LoVo (cell line): Measurements from ENCODE around the gene SDHA.
"Not testable (repeated sequence)": the region's sequence is repeated elsewhere in the genome, so short reads cannot be mapped to it uniquely, and the experiment has no call there.

Experiments used
- DNase-seq: peaks from one replicate; pipeline ENCODE4 v3.0.0-alpha.2; 2016; ENCODE audit warnings: low spot score

Gene SDHA

DNA sequence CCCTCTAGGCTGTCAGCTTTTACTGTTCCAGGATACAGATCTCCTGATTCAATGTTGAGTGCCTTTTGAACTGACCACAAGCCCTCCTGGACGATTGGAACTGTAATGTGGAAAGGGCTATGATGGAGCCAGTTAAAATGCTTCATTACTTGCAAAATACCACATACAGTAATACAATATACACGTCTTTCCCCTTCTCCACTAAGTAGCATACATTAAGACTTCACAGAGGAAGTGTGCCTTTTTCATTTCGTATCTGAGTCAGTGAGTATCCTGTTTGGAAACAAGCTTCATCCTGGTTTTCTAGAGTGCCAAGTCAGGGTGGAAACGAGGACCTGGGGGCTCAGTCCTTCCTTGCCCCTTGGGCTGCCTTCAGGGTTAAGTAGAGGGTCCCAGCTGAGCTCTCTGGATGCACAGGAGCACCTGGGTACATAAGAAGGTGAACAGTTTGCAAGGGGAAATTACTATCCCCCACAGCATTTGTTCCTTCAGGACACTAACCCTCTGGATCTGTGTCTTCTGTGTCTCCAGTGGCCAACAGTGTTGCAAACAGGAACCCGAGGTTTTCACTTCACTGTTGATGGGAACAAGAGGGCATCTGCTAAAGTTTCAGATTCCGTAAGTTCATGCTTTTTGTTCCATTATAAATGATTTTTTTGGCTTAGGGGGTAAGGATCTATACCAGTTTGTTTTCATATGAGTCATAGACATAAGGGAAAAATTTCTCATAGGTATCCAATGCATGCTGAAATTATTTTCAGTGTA is 5.0 kb downstream of the SDHA start:
- not testable (repeated sequence) for DNase-seq

DNA sequence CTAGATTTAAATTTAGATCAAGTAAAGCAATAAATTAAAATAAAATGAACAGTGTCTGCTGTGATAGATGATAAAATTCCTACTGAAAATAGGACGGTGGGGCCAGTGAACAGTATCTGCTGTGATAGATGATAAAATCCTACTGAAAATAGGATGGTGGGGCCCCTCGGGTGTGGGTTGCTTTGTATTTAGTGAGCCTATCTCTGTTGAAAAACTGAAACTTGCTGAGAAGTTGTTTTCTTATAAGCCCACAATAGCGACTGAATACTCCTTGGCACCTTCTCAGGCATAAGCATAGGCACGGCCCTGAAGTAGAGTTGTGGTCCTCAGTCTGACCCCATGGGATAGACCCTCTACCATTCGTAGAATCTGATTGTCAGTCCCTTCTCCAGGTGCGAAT is 5.7 kb downstream of the SDHA start:
- DNase-seq: no peak

DNA sequence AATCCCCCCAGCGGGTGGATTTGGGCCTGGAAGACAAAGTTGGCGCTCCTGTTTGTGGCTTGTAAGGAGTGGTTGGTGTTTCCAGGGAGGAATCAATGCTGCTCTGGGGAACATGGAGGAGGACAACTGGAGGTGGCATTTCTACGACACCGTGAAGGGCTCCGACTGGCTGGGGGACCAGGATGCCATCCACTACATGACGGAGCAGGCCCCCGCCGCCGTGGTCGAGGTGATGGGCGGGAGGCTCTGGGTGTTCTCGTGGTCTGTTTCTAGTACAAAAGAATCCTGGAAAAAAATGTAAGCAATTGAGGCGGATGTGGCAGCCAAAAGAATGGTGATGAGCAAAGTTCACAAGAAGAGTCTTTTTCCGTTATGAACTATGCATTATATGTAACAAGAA is 7.2 kb downstream of the SDHA start:
- DNase-seq: no peak

DNA sequence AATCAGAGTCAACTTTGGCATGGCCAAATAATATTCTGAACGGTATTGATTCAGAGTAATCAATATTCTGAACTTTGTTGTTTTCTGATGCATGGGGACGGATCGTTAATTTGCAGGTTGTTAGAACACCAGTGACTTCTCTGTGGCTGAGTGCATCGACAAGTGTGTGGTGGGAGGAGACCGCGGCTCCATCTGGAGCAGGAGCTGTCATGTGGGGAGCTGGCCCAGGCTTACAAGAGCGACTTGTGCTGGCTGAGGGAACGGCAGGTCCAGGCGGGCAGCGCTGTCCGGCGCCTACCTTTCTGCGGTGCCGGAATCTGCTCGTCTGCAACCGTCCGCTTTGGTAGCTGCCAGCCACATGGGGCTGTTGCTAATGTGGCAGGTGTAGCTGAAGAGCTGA is 9.3 kb downstream of the SDHA start:
- DNase-seq: not testable (repeated sequence)

DNA sequence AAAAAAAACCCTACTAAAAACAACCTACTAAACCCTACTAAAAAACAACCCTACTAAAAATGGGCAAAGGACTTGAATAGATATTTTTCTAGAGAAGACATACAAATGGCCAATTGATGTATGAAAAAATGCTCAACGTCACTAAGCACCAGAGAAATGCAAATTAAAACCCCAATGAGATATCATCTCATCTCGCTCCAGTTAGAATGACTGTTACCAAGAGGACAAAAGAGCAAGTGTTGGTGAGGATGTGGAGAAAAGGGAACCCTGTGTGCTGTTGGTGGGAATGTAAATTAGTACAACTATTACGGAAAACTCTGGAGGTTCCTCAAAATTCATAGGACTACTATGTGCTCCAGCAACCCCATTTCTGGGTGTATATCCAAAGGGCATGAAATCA is 10.8 kb downstream of the SDHA start:
- DNase-seq: no peak

DNA sequence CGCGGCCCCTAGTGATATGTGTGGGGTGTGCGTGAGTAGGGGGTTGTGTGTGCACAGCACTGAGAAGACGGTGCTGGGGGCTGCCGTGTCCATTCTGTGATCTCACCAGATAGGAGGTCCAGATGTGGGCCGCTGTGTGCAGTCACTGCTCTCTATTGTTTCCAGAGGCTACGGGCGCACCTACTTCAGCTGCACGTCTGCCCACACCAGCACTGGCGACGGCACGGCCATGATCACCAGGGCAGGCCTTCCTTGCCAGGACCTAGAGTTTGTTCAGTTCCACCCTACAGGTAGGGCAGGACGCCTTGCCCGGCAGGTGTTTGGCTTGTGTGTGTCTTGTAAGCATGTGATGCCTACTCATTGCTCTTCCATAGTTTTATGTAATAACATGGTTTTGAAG is 12.6 kb downstream of the SDHA start:
- no peak for DNase-seq

DNA sequence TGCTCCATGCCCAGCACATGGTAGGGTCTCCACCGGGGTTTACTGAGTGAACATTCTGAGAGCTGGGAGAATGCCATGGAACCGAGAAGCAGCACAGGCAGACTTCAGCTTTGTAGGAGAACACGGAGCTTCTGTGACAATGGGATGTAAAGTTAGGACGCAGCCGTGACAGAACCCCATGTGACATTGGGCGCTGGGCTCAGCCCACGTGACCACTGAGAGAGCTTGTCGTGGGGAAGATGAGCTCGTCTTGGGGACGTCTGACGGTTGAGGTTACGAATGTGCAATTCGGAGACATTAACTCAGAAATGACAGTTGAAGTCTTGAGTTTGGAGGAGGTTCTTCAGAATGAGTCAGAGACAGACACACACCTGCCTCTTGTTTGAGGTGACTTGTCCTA is 13.5 kb downstream of the SDHA start:
- no peak for DNase-seq

DNA sequence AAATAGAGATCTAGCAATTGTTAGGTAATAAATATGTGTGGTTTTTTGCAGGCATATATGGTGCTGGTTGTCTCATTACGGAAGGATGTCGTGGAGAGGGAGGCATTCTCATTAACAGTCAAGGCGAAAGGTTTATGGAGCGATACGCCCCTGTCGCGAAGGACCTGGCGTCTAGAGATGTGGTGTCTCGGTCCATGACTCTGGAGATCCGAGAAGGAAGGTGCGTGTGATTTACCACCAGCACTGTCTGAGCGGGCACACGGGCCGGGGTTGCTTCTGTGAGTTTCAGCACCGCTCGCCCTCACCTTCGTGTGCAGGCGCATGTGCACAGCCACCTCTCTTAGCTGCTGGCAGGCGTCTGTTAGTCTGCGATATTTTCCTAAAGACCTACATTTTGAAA is 15.3 kb downstream of the SDHA start:
- DNase-seq: not testable (repeated sequence)

DNA sequence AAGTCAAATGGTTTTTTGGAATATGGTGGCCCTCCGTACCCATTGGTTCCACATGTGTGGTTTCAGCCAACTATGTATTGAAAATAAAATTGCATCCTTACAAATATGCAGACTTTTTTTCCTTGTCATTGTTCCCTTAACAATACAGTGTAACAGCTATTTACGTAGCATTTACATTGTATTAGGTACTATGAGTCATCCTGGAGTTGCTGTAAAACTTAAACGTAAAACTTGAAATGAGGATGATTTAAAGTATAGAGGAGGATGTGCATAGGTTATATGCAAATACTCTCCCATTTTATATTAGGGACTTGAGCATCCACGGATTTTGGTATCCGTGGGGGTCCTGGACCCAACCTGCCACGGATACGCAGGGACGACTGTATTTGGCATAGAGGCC is 16.3 kb downstream of the SDHA start:
- DNase-seq: no peak

DNA sequence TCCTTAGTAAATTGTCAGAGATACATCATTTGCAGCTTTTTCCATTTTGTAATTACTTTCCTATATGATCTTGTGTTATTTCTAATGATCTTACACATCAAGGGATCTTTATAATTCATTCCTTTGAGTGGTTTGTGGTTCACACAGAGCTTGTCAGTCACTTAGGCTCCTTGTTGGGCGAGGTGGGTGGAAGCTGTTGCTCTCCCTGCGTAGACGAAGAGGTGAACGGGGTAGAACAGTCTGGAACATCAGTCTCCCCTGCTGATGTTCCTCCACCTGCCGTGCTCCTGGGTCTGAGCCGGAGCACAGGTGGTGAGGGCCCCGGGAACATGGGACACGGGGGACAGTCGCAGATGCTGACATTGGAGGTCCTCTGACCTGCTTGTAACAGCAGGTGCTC is 17.4 kb downstream of the SDHA start:
- not testable (repeated sequence) for DNase-seq

DNA sequence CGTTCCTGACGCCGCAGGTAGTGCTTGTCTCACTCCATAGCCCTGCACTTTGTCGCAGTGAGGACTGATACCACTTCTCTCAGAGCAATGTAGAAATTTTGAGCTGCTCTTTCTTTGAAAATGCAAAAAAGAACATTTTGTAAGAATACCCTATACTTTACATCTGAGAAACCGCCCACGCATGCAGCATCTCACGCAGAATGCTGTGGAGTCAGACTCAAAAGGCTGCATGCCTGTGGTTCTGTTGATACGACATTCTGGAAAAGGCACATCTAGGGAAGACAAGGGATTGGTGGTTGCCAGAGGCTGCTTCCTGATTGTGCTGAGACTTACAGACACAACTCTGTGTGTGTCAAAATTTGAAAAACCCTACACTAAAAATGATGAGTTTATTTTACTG is 19.8 kb downstream of the SDHA start:
- DNase-seq: not testable (repeated sequence)

DNA sequence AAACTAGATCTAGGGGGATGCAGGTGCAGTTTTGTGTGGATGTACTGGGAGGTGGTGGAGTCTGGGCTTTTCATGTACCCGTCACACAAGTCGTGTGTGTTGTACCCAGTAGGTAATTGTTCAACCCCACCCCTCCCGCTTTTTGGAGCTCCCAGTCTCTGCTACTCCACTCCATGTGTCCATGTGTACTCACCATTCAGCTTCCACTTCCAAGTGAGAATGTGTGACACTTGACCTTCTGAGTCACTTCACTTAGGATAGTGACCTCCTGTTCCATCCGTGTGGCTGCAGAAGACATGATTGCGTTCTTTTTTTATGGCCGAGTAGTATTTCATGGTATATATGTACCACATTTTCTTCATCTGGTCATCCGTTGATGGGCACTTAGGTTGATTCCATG is 22.4 kb downstream of the SDHA start:
- DNase-seq: not testable (repeated sequence)

DNA sequence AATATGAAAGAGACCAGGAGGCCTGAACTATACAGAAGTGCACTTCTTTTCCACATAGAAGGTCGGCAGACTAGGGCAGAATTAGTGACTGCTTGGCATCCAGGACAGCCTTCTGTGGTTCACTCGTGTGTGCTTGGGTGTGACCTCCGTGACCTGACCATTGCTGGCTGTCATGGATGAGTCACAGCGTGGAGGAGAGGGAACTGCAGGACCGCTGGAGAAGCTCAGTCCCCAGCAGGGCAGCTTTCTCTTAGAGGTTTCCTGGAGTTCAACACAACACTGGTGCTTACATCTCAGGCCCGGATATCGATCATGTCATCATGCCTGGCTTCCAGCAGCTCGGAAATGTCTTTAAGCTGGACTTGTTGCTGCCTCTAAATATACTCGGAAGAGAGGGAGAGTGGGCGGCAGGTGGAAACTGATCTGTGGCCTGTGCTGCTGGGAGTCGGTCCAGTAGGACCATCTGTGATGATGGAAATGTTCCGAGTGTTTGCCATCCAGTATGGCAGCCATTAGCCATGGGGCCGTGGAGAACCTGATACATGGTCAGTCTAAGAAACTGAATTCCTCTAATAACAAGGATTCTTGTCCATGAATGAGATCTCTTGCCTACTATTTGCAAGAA is 23.0 kb downstream of the SDHA start:
- not testable (repeated sequence) for DNase-seq

DNA sequence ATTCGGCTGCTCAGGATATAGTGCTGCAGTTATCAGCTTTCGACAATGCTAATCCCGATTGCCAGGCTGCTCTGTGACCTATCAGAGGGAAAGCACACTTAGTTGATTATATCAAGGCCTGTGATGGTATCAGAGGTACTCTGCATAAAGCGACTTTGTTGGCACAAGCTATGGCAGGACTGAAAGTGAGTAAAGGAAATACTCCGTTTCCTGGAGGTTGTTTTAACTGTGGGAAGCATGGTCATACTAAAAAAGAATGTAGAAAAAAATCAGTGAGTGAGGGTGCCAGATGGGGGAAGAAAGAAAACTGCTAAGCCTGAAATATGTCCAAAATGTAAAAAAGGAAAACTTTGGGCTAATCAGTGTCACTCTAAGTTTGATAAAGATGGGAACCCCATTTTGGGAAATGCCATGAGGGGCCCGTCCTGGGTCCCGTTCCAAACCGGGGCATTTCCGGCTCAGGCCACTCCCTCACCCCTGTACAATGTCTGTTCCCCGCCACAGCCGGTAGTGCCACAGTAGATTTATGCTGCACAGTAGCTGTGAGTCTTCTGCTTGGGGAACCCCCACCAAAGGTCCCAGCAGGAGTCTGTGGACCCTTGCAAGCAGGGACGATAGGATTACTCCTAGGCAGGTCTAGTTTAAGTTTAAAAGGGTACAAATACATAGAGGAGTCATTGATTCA is 25.7 kb downstream of the SDHA start:
- not testable (repeated sequence) for DNase-seq

DNA sequence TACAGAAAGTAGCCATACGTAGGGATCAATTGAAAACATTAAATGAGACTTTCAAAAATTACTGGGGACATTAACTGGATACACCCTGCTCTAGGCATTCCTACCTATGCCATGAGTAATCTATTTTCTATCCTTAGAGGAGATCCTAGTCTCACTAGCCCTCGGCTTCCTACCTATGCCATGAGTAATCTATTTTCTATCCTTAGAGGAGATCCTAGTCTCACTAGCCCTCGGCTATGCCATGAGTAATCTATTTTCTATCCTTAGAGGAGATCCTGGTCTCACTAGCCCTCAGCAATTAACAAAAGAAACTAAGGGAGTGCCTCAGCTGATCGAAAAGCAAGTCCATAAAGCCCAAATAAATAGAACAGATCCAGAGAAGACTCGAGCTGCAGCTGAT is 27.6 kb downstream of the SDHA start:
- not testable (repeated sequence) for DNase-seq

DNA sequence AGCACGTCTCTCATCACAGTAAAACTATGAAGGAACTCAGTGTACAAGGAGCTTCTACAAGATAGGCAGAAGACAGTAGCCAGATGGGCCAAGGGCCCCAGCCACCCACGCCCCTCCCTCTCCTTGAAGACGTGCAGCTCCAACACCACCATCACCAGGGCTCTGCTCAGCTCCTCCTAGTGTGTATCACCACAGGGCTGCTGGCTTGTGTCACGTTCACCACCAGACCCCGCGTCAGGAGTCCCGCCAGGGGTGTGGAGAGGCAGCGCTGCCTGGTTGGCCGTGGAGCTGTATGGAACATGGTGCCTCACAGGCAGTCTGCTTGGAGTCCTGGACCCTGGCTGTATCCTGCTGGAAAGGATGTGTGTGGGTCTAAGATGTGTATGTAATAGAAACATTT is 32.3 kb downstream of the SDHA start:
- DNase-seq: not testable (repeated sequence)

DNA sequence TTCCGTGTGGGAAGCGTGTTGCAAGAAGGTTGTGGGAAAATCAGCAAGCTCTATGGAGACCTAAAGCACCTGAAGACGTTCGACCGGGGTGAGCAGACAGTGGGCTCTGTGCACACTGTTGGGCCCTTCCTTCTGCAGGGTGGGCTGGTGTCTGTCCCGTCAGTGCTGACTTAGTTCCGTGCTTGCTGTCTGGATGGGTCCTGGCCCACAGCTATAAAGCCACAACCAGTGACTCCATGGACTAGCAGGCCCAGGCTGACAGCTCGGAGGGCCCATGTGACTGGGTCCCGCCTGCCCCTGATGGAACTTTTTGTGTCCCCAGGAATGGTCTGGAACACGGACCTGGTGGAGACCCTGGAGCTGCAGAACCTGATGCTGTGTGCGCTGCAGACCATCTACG is 32.9 kb downstream of the SDHA start:
- DNase-seq: not testable (repeated sequence)

DNA sequence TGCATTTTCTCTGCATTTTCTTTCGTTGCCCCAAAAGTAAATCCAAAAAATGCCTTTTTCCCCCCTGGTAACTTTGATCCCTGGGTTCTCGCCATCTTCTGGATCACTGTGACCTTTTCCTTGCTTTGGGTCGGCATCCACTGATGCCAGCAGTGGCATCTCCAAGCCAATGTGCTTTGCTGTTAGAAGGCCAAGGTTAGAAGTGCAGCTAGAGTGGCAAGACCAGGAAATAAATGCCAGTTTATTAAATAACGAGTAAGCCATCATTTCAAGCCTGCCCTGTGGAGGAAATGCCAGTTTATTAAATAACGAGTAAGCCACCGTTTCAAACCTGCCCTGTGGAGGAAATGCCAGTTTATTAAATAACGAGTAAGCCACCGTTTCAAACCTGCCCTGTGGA is 33.4 kb downstream of the SDHA start:
- not testable (repeated sequence) for DNase-seq

DNA sequence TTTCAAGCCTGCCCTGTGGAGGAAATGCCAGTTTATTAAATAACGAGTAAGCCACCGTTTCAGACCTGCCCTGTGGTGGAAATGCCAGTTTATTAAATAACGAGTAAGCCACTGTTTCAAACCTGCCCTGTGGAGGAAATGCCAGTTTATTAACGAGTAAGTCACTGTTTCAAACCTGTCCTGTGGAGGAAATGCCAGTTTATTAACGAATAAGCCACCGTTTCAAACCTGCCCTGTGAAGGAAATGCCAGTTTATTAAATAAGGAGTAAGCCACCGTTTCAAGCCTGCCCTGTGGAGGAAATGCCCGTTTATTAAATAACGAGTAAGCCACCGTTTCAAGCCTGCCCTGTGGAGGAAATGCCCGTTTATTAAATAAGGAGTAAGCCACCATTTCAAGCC is 33.9 kb downstream of the SDHA start:
- not testable (repeated sequence) for DNase-seq

DNA sequence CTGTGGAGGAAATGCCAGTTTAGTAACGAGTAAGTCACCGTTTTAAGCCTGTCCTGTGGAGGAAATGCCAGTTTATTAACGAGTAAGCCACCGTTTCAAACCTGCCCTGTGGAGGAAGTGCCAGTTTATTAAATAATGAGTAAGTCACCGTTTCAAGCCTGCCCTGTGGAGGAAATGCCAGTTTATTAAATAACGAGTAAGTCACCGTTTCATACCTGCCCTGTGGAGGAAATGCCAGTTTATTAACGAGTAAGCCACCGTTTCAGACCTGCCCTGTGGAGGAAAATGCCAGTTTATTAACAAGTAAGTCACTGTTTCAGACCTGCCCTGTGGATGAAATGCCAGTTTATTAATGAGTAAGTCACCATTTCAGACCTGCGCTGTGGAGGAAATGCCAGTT is 34.4 kb downstream of the SDHA start:
- no peak for DNase-seq

DNA sequence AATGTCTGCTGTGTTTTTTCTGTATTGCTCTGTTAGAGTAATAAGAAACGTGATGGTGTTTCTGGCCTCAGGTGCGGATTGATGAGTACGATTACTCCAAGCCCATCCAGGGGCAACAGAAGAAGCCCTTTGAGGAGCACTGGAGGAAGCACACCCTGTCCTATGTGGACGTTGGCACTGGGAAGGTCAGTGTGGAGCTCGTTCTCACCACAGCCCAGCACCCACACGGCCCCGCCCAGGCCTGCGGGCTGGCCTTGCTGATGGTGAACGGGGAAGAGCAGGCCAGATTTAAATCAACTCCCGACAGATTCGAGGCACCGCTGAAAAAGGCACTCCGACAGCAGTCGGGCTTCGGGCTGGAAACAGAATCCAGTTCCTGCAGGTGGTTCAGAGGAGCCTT is 36.2 kb downstream of the SDHA start:
- DNase-seq: not testable (repeated sequence)

DNA sequence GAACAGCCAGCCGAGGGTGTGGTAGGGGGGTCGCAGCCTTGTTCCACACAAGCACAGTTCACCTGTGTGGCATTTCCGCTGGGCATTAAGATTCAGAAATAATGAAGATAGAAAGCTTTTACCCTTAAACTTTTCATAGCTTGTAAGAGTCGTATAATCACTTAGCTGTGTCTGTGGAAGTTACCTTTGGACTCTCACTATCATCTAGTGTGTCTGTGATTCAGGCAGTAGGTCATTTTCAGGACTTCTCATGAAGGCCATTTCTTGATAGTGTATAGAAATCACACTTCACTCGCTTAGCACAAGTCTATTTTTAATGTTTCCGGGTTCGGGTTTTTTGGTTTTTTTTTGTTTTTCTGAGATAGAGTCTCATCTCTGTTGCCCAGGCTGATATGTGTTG is 37.0 kb downstream of the SDHA start:
- DNase-seq: not testable (repeated sequence)

DNA sequence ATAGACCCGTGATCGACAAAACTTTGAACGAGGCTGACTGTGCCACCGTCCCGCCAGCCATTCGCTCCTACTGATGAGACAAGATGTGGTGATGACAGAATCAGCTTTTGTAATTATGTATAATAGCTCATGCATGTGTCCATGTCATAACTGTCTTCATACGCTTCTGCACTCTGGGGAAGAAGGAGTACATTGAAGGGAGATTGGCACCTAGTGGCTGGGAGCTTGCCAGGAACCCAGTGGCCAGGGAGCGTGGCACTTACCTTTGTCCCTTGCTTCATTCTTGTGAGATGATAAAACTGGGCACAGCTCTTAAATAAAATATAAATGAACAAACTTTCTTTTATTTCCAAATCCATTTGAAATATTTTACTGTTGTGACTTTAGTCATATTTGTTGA is 38.2 kb downstream of the SDHA start:
- not testable (repeated sequence) for DNase-seq
